ENCODE measurements around the gene C8A. TPM values are rescaled to one million over a fixed set of nuclear protein-coding genes. Genes with fewer than 3 reads are reported as not detected.

The C8A gene
- total RNA-seq, 1 donor = not detected

DNA sequence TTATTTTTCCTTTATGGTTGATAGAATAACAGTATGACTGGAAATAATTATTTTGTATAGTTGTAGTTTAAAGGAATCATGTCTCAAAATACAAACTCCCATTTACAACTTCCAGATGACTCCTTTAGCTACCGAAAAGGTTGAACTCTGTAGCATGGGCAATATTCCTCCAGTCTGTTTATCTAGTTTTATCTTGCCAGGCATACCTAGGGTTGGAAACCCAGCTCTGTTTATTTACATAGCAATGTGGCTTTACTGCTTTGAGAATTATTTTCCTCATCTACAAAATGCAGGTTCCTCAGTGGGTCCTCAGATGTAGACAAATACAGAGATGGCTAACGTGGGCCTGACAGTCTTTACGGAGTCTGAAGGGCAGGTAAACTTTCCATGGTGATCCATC is 51.1 kb downstream of the C8A start:
- H4K20me1 ChIP-seq (ENCODE audit: insufficient read depth, low read length) = no peaks in the 10 kb centered on the region
- no peak overlapping the region for H3K27ac ChIP-seq (ENCODE audit: low read depth, low read length)
- H3K4me2 ChIP-seq (ENCODE audit: insufficient read depth, low read length) = no peak overlapping the region
- no peaks in the 10 kb centered on the region for H3K79me2 ChIP-seq (ENCODE audit: insufficient read depth, low read length)
- DNase-seq (ENCODE audit: insufficient read length, low spot score, missing footprints) = no peak
- peaks cover 3% of the 10 kb centered on the region for H3K27me3 ChIP-seq (ENCODE audit: insufficient read depth, low read length)
- H3K4me3 ChIP-seq (ENCODE audit: insufficient read depth, low read length) = no peak overlapping the region
- TF ChIP-seq, protein P1, sequence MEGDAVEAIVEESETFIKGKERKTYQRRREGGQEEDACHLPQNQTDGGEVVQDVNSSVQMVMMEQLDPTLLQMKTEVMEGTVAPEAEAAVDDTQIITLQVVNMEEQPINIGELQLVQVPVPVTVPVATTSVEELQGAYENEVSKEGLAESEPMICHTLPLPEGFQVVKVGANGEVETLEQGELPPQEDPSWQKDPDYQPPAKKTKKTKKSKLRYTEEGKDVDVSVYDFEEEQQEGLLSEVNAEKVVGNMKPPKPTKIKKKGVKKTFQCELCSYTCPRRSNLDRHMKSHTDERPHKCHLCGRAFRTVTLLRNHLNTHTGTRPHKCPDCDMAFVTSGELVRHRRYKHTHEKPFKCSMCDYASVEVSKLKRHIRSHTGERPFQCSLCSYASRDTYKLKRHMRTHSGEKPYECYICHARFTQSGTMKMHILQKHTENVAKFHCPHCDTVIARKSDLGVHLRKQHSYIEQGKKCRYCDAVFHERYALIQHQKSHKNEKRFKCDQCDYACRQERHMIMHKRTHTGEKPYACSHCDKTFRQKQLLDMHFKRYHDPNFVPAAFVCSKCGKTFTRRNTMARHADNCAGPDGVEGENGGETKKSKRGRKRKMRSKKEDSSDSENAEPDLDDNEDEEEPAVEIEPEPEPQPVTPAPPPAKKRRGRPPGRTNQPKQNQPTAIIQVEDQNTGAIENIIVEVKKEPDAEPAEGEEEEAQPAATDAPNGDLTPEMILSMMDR (IDR thresholded peaks at IDR 0.05; ENCODE audit: extremely low read depth, low read depth, low read length) = no peak
- no peaks in the 10 kb centered on the region for H3K9me3 ChIP-seq (ENCODE audit: low read depth, low read length)
- H3K36me3 ChIP-seq (ENCODE audit: insufficient read depth, low read length) = no peaks in the 10 kb centered on the region
- no peak overlapping the region for H2AFZ ChIP-seq (ENCODE audit: low read length)
- H3K4me1 ChIP-seq (ENCODE audit: insufficient read depth, low read length) = no peaks in the 10 kb centered on the region

DNA sequence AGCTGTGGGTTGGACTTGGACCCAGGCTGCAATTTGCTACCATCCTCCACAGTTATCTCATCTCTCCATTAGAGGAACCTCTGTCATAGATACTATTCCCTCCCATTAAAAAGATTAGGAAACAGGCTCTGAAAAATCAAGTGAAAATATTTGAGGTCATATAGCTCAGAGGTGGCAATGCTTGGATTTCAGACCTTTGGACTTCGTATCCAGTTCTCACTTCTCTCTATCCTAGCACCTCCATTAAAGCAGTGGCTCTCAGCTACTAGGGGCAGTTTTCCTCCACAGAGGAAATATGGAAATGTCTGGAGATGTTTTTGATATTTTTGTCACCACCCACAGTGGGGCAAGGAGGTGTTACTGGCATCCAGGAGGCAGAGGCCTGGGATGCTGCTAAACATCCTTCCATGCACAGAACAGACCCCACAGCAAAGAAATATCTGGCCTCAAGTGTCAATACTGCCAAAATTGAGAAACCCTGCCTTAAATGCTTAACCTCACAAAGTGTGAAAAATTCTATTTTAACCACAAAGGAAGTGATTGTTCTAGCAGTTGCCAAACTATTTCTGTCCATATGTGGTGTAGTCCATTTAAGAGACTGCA is 54.1 kb downstream of the C8A start:
- Histone ChIP-seq H3K27ac (ENCODE audit: low read depth, low read length) (no peak overlapping the region), H3K79me2 (ENCODE audit: insufficient read depth, low read length) (no peaks in the 10 kb centered on the region), H3K4me3 (ENCODE audit: insufficient read depth, low read length) (no peak overlapping the region), H3K4me2 (ENCODE audit: insufficient read depth, low read length) (no peak overlapping the region), H3K9me3 (ENCODE audit: low read depth, low read length) (no peaks in the 10 kb centered on the region), H4K20me1 (ENCODE audit: insufficient read depth, low read length) (no peaks in the 10 kb centered on the region), H2AFZ (ENCODE audit: low read length) (no peak overlapping the region), H3K27me3 (ENCODE audit: insufficient read depth, low read length) (no peaks in the 10 kb centered on the region), H3K4me1 (ENCODE audit: insufficient read depth, low read length) (no peaks in the 10 kb centered on the region), H3K36me3 (ENCODE audit: insufficient read depth, low read length) (no peaks in the 10 kb centered on the region)
- DNase-seq (ENCODE audit: insufficient read length, low spot score, missing footprints) = no peak
- TF ChIP-seq, protein P1 (IDR thresholded peaks at IDR 0.05; ENCODE audit: extremely low read depth, low read depth, low read length) = no peak

DNA sequence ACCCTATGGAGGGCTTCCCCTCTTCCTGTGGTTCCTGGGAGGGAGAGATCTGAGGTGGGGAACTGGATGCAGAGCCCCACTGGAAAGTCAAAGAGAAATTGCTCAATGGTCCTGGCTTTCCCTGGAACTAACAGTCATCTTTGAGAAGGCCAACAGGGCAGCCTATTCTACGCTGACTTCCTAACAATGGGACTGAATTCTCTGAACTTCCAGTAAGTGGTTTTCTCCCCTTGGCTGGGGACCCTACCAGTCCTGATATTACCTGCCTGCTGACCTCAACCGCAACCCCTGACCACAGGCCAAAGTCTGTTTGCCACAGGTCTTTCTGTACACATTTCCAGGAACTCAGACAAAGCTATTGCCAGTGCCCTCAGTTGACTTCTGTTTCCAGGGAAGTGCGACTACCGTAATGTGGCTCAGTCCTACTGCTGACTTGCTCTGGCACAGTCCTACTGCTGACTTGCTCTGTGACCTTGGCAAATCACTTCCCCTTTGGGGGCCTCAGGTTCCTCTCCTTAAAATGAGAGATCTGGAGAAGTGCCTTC is 55.9 kb downstream of the C8A start:
- Histone ChIP-seq H3K27ac (ENCODE audit: low read depth, low read length) (no peak overlapping the region), H3K4me2 (ENCODE audit: insufficient read depth, low read length) (no peak overlapping the region), H3K4me1 (ENCODE audit: insufficient read depth, low read length) (no peaks in the 10 kb centered on the region), H3K4me3 (ENCODE audit: insufficient read depth, low read length) (no peak overlapping the region), H3K27me3 (ENCODE audit: insufficient read depth, low read length) (no peaks in the 10 kb centered on the region), H3K9me3 (ENCODE audit: low read depth, low read length) (no peaks in the 10 kb centered on the region), H3K79me2 (ENCODE audit: insufficient read depth, low read length) (no peaks in the 10 kb centered on the region), H3K36me3 (ENCODE audit: insufficient read depth, low read length) (no peaks in the 10 kb centered on the region), H4K20me1 (ENCODE audit: insufficient read depth, low read length) (no peaks in the 10 kb centered on the region), H2AFZ (ENCODE audit: low read length) (no peak overlapping the region)
- TF ChIP-seq, protein P1 (IDR thresholded peaks at IDR 0.05; ENCODE audit: extremely low read depth, low read depth, low read length) = no peak
- no peak for DNase-seq (ENCODE audit: insufficient read length, low spot score, missing footprints)

DNA sequence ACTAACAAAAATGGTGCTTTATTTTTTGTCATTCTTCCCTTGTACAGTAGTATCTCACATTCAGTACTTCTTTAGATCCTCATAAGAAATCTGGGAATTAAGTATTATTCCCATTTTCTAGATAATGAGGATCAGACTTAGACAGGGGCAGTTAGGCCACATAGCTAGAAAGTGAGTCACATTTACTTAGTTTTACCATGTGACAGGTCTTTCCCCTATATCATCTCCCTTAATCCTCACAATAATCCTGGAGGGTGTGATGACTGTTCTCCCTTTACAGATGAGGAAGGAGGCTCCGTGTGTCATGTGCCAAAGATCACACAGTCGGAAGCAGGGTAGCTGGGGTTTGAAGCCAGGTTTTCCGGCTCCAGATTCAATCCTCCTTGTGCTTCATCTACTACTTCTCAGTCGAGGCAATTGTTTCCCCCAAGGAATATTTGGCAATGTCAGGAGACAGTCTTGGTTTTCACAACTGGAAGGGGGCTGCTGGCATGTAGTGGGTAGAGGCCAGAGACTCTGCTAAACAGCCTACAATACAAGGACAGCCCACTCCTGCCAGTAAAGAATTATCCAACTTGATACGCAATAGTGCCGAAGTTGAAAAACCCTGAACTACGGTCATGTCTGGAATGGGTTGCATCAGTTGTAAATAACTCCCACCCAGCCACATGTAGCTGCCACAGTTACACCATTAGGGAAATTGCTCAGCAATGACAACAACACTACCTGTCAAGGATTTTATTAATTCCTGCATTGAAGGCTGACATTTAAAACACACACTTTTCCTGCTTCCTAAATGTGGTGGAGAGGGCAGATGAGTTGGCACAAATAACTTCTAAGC is 56.7 kb downstream of the C8A start:
- no peak overlapping the region for H3K27ac ChIP-seq (ENCODE audit: low read depth, low read length)
- H3K4me2 ChIP-seq (ENCODE audit: insufficient read depth, low read length) = no peak overlapping the region
- no peaks in the 10 kb centered on the region for H3K27me3 ChIP-seq (ENCODE audit: insufficient read depth, low read length)
- TF ChIP-seq, protein P1 (IDR thresholded peaks at IDR 0.05; ENCODE audit: extremely low read depth, low read depth, low read length) = no peak
- no peaks in the 10 kb centered on the region for H3K79me2 ChIP-seq (ENCODE audit: insufficient read depth, low read length)
- H2AFZ ChIP-seq (ENCODE audit: low read length) = no peak overlapping the region
- H3K36me3 ChIP-seq (ENCODE audit: insufficient read depth, low read length) = no peaks in the 10 kb centered on the region
- H4K20me1 ChIP-seq (ENCODE audit: insufficient read depth, low read length) = no peaks in the 10 kb centered on the region
- H3K9me3 ChIP-seq (ENCODE audit: low read depth, low read length) = no peaks in the 10 kb centered on the region
- DNase-seq (ENCODE audit: insufficient read length, low spot score, missing footprints) = no peak
- H3K4me1 ChIP-seq (ENCODE audit: insufficient read depth, low read length) = no peaks in the 10 kb centered on the region
- no peak overlapping the region for H3K4me3 ChIP-seq (ENCODE audit: insufficient read depth, low read length)
